HG03066 (cell line): ENCODE measurements around the gene MICALL2.

Experiments used
- ATAC-seq: cut with Tn5 transposase; IDR thresholded peaks from one replicate; pipeline ENCODE4 v1.9.1; 2021; ENCODE audit warnings: low read depth; ENCODE audit not compliant: unreplicated experiment

The MICALL2 gene

GRCh38 chr7:1493571-1493970 is 34.3 kb upstream of the MICALL2 start:
- ATAC-seq = no peak

GRCh38 chr7:1493129-1493528 is 33.9 kb upstream of the MICALL2 start:
- no peak for ATAC-seq

- no peak for ATAC-seq
Observed at GRCh38 chr7:1492640-1493039, 33.4 kb upstream of the MICALL2 start.

GRCh38 chr7:1492221-1492620 is 33.0 kb upstream of the MICALL2 start:
- ATAC-seq = no peak

GRCh38 chr7:1490837-1491236 is 31.6 kb upstream of the MICALL2 start:
- ATAC-seq = no peak

GRCh38 chr7:1489336-1489735 is 30.1 kb upstream of the MICALL2 start:
- ATAC-seq = no peak

- ATAC-seq = no peak
Observed at GRCh38 chr7:1488016-1488415, 28.7 kb upstream of the MICALL2 start.

GRCh38 chr7:1487466-1487865 is 28.2 kb upstream of the MICALL2 start:
- ATAC-seq = no peak

GRCh38 chr7:1486571-1486970 is 27.3 kb upstream of the MICALL2 start:
- no peak for ATAC-seq

GRCh38 chr7:1485156-1485555 is 25.9 kb upstream of the MICALL2 start:
- ATAC-seq = no peak

GRCh38 chr7:1484569-1484968 is 25.3 kb upstream of the MICALL2 start:
- no peak for ATAC-seq

GRCh38 chr7:1483536-1484505 is 24.6 kb upstream of the MICALL2 start:
- ATAC-seq = no peak

GRCh38 chr7:1483079-1483478 is 23.8 kb upstream of the MICALL2 start:
- ATAC-seq = no peak

- no peak for ATAC-seq
Observed at GRCh38 chr7:1481300-1481699, 22.0 kb upstream of the MICALL2 start.

GRCh38 chr7:1480670-1481069 is 21.4 kb upstream of the MICALL2 start:
- no peak for ATAC-seq

- no peak for ATAC-seq
Observed at GRCh38 chr7:1479287-1479686, 20.0 kb upstream of the MICALL2 start.

- no peak for ATAC-seq
Observed at GRCh38 chr7:1478480-1478879, 19.2 kb upstream of the MICALL2 start.

- no peak for ATAC-seq
Observed at GRCh38 chr7:1476859-1477258, 17.6 kb upstream of the MICALL2 start.

- ATAC-seq = no peak
Observed at GRCh38 chr7:1475991-1476390, 16.7 kb upstream of the MICALL2 start.

- no peak for ATAC-seq
Observed at GRCh38 chr7:1475393-1475792, 16.1 kb upstream of the MICALL2 start.

GRCh38 chr7:1474736-1475135 is 15.5 kb upstream of the MICALL2 start:
- no peak for ATAC-seq

GRCh38 chr7:1473864-1474512 is 14.7 kb upstream of the MICALL2 start:
- ATAC-seq = no peak
